CD4-positive, alpha-beta T cell treated with Interleukin-4 for 1 hour (primary cell): ENCODE measurements around the gene AKAP7.
"Not testable (repeated sequence)": the region's sequence is repeated elsewhere in the genome, so short reads cannot be mapped to it uniquely, and the experiment has no call there.

ENCODE experiments used
- DNase-seq, 2 donors: peaks; one replicate each; pipeline ENCODE4 v3.0.0-alpha.2; 2020 to 2022

AKAP7 gene

DNA sequence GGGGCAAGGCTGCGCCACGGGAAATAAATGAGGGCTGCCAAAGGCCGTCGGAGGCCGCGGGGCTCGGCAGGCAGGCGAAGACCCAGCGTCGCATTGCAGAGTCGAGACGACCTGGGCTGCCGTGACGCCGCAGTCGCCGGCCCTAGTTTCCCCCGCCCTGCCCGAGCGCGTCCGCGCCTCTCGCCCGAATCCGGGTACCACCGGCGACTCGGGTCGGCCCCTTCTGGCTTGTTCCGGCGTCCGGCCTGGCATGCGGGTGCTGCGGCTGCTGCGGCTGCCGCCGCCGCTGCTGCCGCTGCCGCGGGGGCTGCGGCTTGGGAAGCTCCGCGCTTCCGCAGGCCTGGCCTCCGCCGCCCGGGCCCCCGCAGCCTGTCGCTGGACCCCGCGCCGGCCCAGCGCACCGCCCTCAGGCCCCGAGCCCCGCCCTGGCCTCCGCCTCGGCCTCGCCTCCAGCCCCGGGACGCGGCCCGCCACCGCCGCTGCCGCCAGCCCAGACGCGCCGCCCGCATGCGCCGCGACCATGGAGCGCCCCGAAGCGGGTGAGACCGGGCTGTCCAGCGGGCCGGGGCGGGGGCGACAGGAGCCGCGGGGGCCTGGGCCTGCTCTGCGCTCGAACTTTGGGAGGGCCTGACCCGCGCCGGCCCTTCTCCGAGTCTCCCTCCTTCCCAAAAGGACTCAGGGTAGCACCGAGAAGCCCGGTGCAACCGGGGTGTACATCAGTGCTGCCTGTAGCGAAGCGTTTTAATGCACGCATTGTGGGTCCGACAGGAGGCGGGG lies at the start of gene AKAP7:
Gene AKAP7 (plus strand): TSS at position 224 of the 777 bp plus-strand sequence. CDS start 297 bp downstream, at position 521.
- peak; percentile 49 to 53 for DNase-seq

DNA sequence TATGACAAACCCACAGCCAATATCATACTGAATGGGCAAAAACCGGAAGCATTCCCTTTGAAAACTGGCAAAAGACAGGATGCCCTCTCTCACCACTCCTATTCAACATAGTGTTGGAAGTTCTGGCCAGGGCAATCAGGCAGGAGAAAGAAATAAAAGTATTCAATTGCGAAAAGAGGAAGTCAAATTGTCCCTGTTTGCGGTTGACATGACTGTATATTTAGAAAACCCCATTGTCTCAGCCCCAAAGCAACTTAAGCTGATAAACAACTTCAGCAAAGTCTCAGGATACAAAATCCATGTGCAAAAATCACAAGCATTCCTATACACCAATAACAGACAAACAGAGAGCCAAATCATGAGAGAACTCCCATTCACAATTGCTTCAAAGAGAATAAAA lies 44.9 kb upstream of the AKAP7 start:
- DNase-seq, result not testable (repeated sequence)

DNA sequence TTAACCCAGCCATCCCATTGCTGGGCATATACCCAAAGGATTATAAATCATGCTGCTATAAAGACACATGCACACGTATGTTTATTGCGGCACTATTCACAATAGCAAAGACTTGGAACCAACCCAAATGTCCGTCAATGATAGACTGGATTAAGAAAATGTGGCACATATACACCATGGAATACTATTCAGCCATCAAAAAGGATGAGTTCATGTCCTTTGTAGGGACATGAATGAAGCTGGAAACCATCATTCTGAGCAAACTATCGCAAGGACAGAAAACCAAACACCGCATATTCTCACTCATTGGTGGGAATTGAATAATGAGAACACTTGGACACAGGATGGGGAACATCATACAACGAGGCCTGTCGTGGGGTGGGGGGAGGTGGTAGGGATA lies 43.3 kb upstream of the AKAP7 start:
- not testable (repeated sequence) for DNase-seq

DNA sequence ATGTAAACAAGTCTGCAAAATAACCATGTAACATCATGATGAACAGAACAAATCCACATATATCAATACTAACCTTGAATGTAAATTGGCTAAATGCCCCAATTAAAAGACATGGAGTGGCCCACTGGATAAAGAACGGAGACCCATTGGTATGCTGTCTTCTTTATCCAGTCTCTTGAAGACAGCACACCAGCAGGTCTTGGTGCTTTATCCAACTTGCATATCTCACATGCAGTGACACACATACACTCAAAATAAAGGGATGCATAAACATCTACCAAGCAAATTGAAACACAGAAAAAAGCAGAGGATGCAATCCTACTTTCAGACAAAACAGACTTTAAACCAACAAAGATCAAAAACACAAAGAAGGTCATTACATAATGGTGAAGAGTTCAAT lies 41.9 kb upstream of the AKAP7 start:
- no peak for DNase-seq

DNA sequence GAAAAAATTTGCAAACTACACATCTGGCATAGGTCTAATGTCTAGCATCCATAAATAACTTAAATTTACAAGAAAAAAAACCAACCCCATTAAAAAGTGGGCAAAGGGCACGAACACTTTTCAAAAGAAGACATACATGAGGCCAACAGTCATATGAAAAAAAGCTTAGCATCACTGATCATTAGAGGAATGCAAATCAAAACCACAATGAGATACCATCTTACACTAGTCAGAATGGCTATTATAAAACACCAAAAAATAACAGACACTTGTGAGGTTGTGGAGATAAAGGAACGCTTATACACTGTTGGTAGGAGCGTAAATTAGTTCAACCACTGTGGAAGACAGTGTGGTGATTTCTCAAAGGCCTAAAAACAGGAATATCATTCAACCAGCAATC lies 38.5 kb upstream of the AKAP7 start:
- DNase-seq, result no peak

DNA sequence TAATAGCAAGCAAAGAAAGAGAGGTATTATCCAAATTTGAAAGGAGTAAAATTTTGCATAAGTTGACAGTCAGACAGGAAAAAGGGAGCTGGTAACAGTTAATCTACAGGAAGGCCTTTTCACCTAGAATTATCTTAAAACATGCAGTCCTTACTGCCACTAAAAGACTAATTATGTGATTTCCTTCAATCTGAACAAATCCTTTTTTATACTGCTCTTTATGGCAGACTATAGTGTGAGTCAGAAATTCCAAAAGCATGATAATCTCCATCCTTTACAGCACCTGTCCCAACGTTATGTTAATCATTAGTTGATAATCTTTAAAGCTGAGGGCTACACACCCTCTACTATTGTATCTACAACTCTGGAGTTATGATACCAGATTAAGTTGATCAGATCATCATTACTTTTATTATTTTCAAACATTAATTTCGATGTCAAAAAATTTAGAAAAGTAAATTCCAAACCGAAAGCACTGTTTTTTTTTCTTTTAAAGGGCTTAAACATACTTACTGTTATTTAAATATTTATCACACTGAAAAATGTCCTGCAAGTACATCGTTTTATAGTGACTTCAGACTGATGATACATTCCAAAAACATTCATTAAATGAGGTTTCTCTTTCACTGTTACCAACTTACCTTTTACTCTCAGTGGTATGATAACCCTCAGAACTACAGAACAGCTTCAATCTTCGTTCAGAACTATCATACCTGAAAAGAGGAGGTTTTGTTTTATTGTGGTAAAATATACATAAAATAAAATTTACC lies 33.2 kb upstream of the AKAP7 start:
- DNase-seq, result no peak

DNA sequence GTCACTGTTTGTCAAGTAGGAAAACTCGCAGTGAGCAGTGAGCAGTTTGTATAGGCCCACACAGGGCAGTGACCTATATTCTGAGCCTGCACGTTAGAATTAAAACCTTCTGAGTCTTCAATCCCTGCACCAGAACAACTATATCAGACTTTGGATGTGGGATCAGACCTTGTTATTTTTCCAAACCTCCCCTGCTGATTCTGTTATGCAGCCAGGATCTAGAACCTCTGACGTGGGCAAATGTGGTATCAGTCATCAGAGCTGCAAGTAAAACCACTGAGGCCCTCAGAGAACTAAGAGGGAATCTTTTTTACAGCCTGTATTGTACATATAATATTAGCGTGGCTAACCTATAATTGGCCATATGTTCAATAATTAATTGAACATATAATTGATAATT lies 32.0 kb upstream of the AKAP7 start:
- no peak for DNase-seq

DNA sequence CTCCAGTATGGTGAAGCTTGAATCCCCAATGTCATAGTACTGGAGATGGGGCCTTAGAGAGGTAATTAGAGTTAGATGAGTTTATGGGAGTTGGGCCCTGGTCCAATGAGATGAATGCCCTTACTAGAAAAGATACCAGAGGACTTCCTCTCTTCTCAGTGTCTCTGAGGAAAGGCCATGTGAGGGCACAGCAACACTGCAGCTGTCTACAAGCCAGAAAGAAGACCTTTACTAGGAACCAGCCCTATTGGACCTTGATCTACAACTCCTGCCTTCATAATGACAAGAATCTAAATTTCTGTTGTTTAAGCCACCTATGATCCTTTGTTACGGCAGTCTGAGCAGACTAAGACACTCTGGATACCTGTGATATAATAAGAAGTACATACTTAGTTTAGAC lies 31.4 kb upstream of the AKAP7 start:
- DNase-seq, result no peak

DNA sequence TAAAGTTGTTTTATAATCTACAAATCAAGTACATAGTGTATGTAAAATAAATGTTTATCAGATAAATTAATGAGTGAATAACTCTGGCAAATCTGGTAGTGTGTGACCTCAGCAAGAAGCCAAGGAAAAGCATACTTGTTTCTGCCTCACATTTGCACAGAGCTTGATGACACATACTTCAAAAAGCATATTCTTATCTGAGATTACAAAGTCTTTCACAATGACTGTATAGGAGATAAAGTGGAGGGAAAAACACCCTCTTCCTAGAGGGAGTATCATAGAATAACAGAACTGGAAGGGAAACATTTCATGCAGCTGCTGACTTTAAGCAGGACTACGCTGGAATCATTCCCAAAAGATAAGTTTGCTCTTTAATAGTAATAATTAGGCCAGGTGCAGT lies 28.1 kb upstream of the AKAP7 start:
- no peak for DNase-seq

DNA sequence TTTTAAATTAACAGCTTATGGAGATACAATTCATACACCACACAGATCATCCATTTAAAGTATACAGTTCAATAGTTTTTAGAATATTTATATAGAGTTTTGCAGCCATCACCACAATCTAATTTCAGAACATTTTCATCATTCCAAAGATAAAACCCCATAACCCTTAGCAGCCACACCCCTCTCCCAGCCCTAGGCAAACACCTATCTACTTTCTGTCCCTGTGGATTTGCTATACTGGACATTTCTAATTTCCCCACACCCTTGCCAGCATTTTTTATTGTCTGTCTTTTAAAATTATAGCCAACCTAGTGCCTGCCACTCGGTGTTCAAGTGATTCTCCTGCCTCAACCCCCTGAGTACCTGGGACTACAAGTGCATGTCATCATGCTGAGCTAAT lies 23.0 kb upstream of the AKAP7 start:
- no peak for DNase-seq

DNA sequence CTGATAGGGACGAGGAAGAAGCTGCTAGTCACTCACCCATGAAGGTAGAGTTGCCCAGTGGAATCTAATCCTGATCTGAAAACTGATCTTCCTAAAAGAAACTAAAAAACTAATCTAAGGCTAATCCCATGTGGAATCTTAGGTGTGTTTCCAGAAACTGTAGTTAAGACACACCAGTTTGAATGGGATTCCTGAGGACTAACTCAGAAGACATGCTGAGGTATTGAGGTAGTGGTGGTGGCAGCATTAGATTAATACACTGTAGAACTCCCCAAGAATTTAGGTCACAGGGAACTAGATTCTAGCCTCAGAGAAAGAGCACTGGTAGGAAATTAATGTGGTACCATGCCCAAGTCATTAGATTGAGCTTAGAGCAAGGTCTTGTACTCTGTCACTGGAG lies 19.6 kb upstream of the AKAP7 start:
- no peak for DNase-seq

DNA sequence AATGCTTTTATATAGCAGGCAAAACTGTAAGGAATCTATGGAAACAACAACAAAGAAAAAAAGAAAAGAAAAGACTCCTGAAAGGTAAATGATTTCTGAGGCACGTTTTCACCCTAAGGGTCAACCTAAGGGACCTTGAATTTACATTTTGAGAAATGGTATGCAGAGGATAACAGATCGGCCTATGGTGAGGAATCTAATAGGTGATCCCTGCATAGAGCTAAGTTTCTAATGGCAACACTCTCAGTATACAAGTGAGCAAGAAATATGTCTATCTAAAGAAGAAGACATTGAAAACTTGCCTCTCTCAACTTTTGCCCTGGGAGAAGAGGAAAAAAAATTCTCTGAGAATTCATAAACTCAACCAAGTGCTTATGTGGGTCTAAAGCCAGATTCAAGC lies 18.9 kb upstream of the AKAP7 start:
- DNase-seq, result no peak

DNA sequence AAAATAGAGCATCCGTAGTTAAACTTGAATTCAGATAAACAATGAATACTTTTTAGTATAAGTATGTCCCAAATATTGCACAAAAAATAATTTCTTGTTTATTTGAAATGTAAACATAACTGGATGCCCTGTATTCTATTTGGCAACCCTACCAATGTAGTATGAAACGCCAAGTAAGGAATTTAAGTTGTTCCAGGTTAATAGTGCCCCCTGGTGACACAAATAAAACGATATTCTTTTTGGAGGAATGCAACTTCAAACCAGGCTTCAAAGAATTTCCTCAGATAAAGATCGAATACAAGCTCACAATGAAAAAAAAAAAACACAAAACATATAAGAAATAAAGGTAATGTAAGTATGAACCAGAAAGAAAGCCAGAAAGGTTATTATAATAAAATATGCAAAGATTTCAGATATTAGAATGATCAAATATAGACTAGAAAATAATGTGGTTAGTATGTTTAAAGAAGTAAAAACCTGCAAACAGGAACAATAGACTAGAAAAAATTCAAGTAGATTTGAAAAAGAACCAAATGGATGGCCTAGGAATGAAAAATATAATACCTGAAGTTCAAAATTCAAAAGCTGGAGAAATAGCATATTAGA lies 18.4 kb upstream of the AKAP7 start:
- peak in 1 of 2 donors; percentile 58 for DNase-seq

DNA sequence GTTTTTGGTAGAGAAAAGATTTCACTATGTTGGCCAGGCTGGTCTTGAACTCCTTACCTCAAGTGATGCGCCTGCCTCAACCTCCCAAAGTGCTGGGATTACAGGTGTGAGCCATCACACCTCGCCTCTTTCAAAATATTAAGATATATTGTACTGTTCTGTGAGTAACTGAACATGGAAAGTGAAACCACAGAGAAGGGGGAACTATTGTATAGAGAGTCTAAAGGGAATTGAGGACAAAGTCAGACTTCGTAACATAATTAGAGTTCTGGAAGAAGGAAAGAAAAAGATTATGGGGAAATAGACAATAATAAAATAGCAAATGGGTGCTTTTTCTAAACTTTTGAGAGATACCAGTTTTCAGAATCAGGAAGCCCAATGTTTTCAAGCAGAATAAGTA lies 17.4 kb upstream of the AKAP7 start:
- no peak for DNase-seq

DNA sequence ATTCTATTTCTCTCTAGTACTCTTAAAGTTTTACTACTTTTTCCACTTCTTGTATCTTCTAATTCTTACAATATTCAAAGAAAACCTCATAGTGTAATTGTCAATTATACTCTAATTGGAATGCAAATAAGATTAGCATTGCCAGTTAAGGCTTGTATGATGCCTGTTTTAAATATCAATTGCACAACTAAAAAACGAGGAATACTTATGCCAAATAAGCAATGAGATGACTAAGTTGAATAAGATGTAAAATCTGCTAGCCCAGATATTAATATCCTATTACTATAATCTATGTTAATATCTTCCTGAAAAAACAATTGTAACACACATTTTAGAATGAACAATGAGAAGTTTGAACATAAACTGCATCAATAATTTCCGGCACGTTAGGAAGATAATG lies 13.3 kb upstream of the AKAP7 start:
- DNase-seq, result no peak

DNA sequence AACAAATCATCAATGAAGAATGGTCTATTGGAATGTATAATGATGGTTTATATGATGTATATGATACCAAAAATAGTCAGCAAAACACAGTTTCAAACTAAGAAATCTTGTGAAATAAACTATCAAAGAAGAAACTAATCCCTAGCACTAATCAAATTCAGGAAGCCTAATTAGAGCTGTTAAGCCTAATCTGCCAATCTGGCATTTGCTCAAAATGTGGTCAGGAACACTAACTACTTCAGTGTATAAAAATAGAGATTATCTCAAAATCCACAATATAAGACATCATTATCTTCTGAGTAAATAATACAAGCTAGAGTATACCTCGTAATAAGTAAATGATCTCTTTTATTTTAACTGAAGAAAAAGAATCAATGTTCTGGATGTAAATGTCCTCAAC lies 12.8 kb upstream of the AKAP7 start:
- no peak for DNase-seq

DNA sequence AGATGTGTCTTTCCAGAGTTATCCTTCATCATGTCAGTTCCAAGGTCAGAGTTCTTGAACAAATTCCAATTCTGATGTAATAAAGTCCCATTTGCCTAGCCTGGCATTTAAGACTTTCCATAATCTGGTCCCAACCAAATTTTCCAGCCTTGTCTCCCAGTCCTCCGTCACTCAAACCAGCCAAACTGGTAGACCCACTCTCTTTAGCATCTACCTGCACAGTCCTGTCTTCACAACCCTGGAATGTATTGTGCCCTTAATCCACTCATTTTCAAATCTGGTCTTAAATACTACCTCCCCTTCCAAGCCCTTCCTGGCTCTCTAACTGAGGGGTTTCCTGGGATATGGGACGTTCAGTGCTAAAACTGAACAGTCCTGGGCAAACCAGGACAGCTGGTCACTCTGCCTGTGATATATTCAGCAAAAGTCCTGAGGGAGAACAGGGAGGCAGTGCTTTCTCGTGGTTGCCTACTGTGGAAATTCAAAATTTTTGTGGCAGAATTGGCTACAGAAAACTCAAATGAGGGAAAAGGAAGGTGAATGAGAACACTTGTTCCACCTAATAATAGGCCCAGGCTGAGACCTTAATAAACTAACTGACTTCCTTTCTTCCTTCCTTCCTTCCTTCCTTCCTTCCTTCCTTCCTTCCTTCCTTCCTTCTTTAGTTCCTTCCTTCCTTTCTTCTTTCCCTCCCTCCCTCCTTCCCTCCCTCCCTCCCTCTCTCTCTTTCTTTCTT lies 10.8 kb upstream of the AKAP7 start:
- no peak for DNase-seq

DNA sequence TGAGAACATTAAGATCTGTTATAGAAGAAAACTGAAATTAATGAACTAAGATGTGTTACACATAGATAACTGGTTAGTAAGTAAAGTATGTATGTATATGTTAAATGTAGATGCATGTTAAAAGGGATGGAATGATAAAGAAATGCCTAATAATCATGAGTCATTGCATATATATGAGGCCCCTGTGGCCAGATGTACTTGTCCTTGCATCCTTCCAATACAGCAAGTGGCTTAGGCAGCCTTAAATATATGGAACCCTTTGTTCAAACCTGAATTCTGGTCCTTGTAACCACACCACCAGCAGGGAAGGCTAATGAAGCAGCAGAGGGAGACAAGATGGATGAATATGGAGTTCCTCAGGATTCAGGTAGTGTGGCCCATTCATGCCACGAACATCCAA lies 9.8 kb upstream of the AKAP7 start:
- no peak for DNase-seq

DNA sequence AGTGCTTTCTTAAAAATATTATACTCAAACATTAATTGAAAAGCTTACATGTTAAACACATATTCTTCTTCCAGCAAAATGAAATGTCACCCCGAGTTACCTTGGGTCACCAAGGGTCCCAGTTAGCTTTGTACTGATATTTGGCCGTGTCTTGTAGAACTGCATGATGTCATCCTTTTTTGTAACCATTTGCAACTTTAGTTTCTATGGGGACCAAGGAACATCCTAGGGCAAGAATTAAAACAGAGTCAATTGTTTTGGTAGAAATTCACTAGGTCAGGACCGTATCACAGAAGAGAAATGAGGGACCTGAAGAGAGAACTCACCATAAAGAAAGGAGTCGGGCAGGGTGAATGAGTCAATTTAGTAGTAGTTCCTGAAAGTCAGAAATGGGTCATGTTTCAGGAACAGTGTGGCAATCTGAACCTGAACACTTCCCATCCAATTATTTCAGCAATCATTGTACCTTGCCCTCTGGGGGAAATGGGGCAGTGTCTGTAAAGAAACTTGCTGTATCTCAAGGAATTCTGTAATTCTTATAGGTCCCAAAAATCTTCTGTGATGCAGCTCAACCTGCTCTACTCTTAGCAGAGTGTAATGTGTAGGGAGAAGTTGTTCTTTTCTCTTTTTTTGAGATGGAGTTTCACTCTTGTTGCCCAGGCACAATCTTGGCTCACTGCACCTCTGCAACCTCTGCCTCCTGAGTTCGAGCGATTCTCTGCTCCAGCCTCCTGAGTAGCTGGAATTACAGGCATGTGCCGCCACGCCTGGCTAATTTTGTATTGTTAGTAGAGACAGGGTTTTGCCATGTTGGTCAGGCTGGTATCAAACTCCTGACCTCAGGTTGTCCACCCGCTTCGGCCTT lies 5.3 kb upstream of the AKAP7 start:
- no peak for DNase-seq

DNA sequence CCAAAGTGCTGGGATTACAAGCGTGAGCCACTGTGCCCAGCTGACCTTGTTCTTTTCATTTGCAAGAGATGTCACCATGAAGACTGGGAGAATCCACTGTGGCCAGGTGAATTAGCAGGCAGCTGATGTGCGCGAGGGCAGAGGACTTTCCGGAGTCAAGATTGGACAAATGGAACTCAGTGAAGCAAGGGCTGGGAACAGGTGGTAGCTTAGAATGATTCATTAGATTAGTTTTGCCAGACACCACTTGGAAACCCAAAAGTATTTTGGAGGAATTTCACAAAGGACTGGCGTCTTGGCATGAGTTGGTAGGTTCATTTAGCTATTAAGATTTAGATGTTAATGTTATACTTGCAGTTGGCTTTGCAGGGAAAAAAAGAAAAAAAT lies 4.7 kb upstream of the AKAP7 start:
- DNase-seq, result no peak

DNA sequence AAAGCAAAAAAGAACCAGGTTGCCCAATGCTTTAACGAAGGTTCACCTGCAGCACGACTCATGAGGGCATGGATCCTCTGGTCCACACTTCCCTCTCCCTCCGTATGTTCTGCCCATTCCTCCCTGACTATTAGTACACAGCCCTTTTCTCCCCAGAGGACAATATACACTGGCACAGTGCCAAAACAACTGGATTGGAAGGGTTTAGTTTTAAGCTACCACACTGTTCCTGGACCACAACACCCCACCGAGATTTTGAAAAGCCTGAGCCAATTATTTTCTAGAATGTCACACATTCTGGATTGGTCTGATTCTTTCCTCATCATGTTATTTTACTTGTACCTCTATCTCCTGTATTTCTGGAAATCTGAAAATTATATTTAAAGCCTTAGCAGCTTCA lies 2.9 kb upstream of the AKAP7 start:
- DNase-seq, result no peak

DNA sequence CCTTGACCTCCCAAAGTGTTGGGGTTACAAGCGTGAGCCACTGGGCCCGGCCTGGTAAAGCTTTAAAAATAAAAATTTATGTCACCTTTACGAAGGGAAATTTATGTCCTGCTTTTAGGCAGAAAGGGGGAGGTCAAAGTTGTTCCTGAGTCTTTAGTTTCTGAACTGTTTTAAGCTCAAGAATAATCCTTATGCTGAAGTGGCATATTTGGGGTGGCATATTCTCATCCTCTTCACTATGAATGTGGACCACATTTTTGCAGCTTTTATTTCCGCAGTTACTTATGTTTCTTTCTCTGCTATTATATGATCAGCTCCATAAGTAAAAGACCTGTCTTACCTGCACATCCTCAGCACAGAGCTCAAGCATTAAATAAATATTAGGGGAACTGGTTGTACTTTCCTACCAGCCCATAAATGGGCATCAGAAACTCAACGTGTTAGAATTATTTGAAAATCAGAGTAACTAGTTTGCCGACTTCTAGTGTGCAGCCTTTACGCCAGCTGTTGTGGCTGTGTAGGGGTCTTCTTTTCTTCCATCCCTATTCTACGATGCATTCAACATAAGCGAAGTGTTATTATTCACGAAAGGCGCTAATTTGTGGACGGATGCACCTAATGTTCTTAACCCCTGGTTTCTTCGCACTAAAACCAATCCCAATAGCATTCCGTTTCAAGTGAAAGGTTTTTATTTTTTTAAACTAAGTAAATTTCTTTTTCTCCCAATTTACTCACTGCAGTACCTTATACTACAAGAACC lies 867 bp upstream of the AKAP7 start:
- no peak for DNase-seq
